Mesenchymal stem cell (in vitro differentiated cells and primary cell): ENCODE results near the gene LTF. TPM values are rescaled to one million over a fixed set of nuclear protein-coding genes. Genes with fewer than 3 reads are reported as not detected.

ENCODE experiments used
- DNase-seq: peaks from one replicate; pipeline ENCODE4 v3.0.0-alpha.2; 2013
- H2AFZ ChIP-seq: one replicate; pipeline ENCODE4 v1.6.1; 2013; ENCODE audit warnings: low read depth, mild to moderate bottlenecking, control low read depth, inconsistent platforms, low read length, moderate library complexity
- H2AK5ac ChIP-seq: 2 replicates; pipeline ENCODE4 v1.6.1; 2013; ENCODE audit warnings: low read length, moderate library complexity, mild to moderate bottlenecking, inconsistent platforms; ENCODE audit not compliant: severe bottlenecking
- H2BK120ac ChIP-seq: one replicate; pipeline ENCODE4 v1.6.1; 2013; ENCODE audit warnings: low read depth, mild to moderate bottlenecking, inconsistent platforms, low read length, moderate library complexity
- H2BK12ac ChIP-seq, 2 experiments: one replicate each; pipeline ENCODE4 v1.6.1; 2013; ENCODE audit warnings: inconsistent platforms in 2 of 2, low read length in 2 of 2, mild to moderate bottlenecking in 2 of 2, moderate library complexity in 2 of 2, control low read depth in 1 of 2
- H2BK15ac ChIP-seq: one replicate; pipeline ENCODE4 v1.6.1; 2013; ENCODE audit warnings: mild to moderate bottlenecking, low read depth, inconsistent platforms; ENCODE audit not compliant: poor library complexity, severe bottlenecking
- H2BK5ac ChIP-seq: 2 replicates; pipeline ENCODE4 v1.6.1; 2013; ENCODE audit warnings: low read depth, mild to moderate bottlenecking, low read length, control low read depth, inconsistent platforms; ENCODE audit not compliant: poor library complexity, severe bottlenecking
- H3K14ac ChIP-seq, 2 experiments: one replicate each; pipeline ENCODE4 v1.6.1; 2013; ENCODE audit warnings: inconsistent platforms in 2 of 2, low read length in 2 of 2, control low read depth in 1 of 2, mild to moderate bottlenecking in 1 of 2, moderate library complexity in 1 of 2
- H3K18ac ChIP-seq, 2 experiments: one replicate each; pipeline ENCODE4 v1.6.1; 2013; ENCODE audit warnings: inconsistent platforms in 2 of 2, low read length in 2 of 2, control low read depth in 1 of 2, low read depth in 1 of 2, mild to moderate bottlenecking in 1 of 2
- H3K23ac ChIP-seq, 2 experiments: one replicate each; pipeline ENCODE4 v1.6.1; 2013; ENCODE audit warnings: inconsistent platforms in 2 of 2, low read length in 2 of 2, mild to moderate bottlenecking in 2 of 2, moderate library complexity in 2 of 2, control low read depth in 1 of 2
- H3K27ac ChIP-seq: 2 replicates; pipeline ENCODE4 v1.5.1; 2013; ENCODE audit warnings: mild to moderate bottlenecking, moderate library complexity, low read length, control low read depth, inconsistent platforms; ENCODE audit not compliant: poor library complexity, severe bottlenecking
- H3K27me3 ChIP-seq, 2 experiments: 2 replicates each; pipeline versions ENCODE4 v1.6.1 to v1.7.0; 2013; ENCODE audit warnings: low read length in 2 of 2, mild to moderate bottlenecking in 2 of 2, moderate library complexity in 2 of 2, control low read depth in 1 of 2, inconsistent platforms in 1 of 2; ENCODE audit not compliant: control insufficient read depth in 1 of 2, insufficient read depth in 1 of 2
- H3K36me3 ChIP-seq, 2 experiments: 2 replicates each; pipeline versions ENCODE4 v1.6.1 to v1.7.0; 2013; ENCODE audit warnings: low read length in 2 of 2, control low read depth in 1 of 2, inconsistent platforms in 1 of 2, low read depth in 1 of 2, mild to moderate bottlenecking in 1 of 2; ENCODE audit not compliant: insufficient read depth in 2 of 2, control insufficient read depth in 1 of 2
- H3K4ac ChIP-seq, 2 experiments: one replicate each; pipeline ENCODE4 v1.6.1; 2013; ENCODE audit warnings: inconsistent platforms in 2 of 2, low read length in 2 of 2, mild to moderate bottlenecking in 2 of 2, moderate library complexity in 2 of 2, control low read depth in 1 of 2, low read depth in 1 of 2
- H3K4me1 ChIP-seq: 2 replicates; pipeline ENCODE4 v1.6.1; 2013; ENCODE audit warnings: low read depth, low read length, control low read depth; ENCODE audit not compliant: control insufficient read depth, insufficient read depth
- H3K4me2 ChIP-seq: 2 replicates; pipeline ENCODE4 v1.6.1; 2013; ENCODE audit warnings: low read length, mild to moderate bottlenecking, inconsistent platforms; ENCODE audit not compliant: poor library complexity, severe bottlenecking
- H3K4me3 ChIP-seq, 2 experiments: 2 replicates each; pipeline versions ENCODE4 v1.5.1 to v1.7.0; 2013; ENCODE audit warnings: low read length in 2 of 2, mild to moderate bottlenecking in 2 of 2, control low read depth in 1 of 2, low read depth in 1 of 2; ENCODE audit not compliant: insufficient read depth in 1 of 2
- H3K79me1 ChIP-seq: replicated peaks from 2 replicates; pipeline ENCODE4 v1.6.1; 2013; ENCODE audit warnings: mild to moderate bottlenecking, control low read depth, low read length, inconsistent platforms; ENCODE audit not compliant: poor library complexity, severe bottlenecking
- H3K9ac ChIP-seq: 2 replicates; pipeline ENCODE4 v1.7.0; 2013; ENCODE audit warnings: mild to moderate bottlenecking, low read length, moderate library complexity
- H3K9me3 ChIP-seq: 2 replicates; pipeline ENCODE4 v1.7.0; 2013; ENCODE audit warnings: mild to moderate bottlenecking, low read length; ENCODE audit not compliant: control insufficient read depth
- H4K8ac ChIP-seq: one replicate; pipeline ENCODE4 v1.6.1; 2013; ENCODE audit warnings: inconsistent platforms, mild to moderate bottlenecking, low read length, moderate library complexity
- H4K91ac ChIP-seq: one replicate; pipeline ENCODE4 v1.6.1; 2013; ENCODE audit warnings: mild to moderate bottlenecking, low read length, inconsistent platforms
- WGBS: methylation state at CpG from one replicate; pipeline ENCODE4 v1.1.7; 2013; ENCODE audit warnings: mixed read lengths; 5-methylcytosine and 5-hydroxymethylcytosine counted together
- polyA plus RNA-seq, 2 experiments: library from polyadenylated mRNA; stranded (reverse); fragments of 200-250 nt; gene quantifications; one replicate each; pipeline ENCODE4 v1.2.3, GENCODE V29; 2013

Gene LTF
- 0.04 TPM for polyA plus RNA-seq (2013, experiment 1 of 2)
- polyA plus RNA-seq (2013, experiment 2 of 2), result 0.04 TPM

DNA sequence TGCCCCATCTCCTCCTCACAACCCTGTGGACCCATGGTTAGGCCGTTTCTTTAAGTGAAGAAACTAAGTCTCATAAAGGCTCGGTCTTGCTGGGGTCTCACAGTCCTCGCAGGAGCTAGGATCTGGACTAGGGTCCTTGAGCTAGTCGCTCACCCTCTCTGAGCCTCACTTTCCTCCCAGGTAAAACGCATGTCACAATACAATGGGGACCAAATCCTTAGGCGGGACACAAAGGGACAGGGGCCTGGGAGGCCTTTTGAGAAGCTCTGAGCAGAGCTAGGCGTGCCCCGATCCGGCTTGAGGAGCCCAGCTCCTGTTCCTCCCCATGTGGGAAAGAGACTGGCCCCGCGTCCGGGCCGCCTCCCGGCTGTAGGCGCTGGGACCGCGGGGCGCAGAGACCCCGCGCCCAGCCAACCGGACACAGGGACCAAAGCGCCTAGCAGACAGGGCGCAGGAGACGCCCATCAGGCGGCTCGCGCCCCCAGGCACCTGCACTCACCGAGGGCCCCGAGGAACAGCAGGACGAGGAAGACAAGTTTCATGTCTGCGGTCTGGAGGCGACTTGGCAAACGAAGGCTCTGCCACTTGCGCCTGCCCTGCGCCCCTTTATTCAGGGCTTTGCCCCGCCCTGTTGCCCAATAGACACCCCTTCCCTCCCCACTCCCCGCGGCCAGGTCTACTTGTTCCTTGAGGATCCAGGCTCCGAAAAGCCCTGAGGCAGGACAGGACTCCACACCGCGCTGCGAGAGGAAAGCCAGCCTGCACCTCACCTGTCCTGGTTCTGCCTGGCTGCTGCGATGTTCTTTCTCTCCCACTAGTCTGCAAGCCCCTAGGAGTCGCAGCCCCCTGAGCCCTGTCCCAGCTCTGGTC is at the start of gene LTF:
TSS of gene LTF (minus strand) at position 580 of the 870 bp plus-strand sequence. CDS start at position 542, 38 bp downstream.
- H3K4me1 ChIP-seq, result no peaks in the 10 kb centered on the region
- H2BK12ac ChIP-seq, result no peak within 1 kb of the TSS
- no peak within 1 kb of the TSS for H2BK15ac ChIP-seq
- H2AK5ac ChIP-seq, result no peak within 1 kb of the TSS
- no peak within 1 kb of the TSS for H3K14ac ChIP-seq
- H3K23ac ChIP-seq, result no peak within 1 kb of the TSS
- H4K8ac ChIP-seq, result no peak within 1 kb of the TSS
- WGBS, result 26% methylated on average over 44 of the region's 44 CpGs
- no peak within 1 kb of the TSS for H4K91ac ChIP-seq
- H2BK5ac ChIP-seq, result no peak within 1 kb of the TSS
- H3K79me1 ChIP-seq, result no peaks in the 10 kb centered on the region
- peaks cover 62 to 83% of the 10 kb centered on the region in 2 experiments for H3K27me3 ChIP-seq
- H3K4ac ChIP-seq, result no peak within 1 kb of the TSS
- no peak within 1 kb of the TSS for H2BK120ac ChIP-seq
- H3K9me3 ChIP-seq, result peaks cover 6% of the 10 kb centered on the region
- H3K36me3 ChIP-seq, result no peaks in the 10 kb centered on the region
- no peak within 1 kb of the TSS for H3K18ac ChIP-seq
- no peak within 1 kb of the TSS for H3K27ac ChIP-seq
- H3K4me3 ChIP-seq, result no peak within 1 kb of the TSS
- DNase-seq, result no peak
- no peak within 1 kb of the TSS for H3K9ac ChIP-seq
- H2AFZ ChIP-seq, result no peak within 1 kb of the TSS
- no peak within 1 kb of the TSS for H3K4me2 ChIP-seq

DNA sequence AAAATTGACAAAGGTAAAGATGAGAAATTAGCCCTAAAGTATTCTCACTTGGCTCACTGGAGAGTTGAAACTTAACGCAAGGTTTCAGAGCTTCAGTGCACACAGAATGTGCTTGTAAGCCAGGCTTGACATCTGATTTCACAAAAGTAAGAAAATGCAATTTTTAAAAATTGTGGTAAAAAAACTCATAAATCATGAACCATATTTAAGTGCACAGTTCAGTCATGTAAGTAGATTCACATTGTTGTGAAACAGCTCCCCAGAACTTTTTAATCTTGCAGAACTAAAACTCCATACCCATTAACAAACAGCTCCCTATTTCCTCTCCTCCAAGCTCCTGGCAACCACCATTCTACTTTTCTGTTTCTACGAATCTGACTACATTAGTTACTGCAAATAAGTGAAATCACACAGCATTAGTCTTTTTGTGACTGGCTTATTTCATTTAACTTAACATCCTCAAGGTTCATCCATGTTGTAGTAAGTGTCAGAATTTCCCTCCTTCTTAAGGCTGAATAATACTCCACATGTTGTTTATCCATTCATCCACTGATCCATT is 47.6 kb upstream of the LTF start:
- 94% methylated on average over 2 of the region's 2 CpGs for WGBS

DNA sequence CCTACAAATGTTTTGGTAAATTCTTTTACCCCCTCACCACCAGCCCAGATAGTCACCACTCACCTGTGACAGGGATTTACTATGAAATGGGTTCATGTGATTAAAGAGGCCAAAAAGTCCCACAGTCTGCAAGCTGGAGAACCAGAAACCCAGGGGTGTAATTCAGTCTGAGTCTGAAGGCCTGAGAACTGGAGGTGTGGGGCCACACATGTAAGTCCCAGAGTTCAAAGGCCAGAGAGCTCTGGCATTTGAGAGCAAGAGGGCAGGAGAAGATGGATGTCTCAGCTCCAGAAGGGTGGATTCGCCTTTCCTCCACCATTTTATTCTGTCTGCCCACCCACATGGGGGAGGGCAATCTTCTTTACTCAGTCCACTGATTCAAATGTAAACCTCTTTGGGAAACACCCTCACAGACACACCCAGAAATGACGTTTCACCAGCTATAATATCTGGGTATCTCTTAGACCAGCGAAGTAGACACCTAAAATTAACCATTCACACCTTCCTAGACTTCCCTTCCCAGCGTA is 45.0 kb upstream of the LTF start:
- no peak overlapping the region for H3K23ac ChIP-seq
- H3K18ac ChIP-seq, result no peak overlapping the region
- H2BK12ac ChIP-seq, result no peak overlapping the region
- H3K9me3 ChIP-seq, result no peaks in the 10 kb centered on the region
- H3K36me3 ChIP-seq, result no peaks in the 10 kb centered on the region
- H2AK5ac ChIP-seq, result no peak overlapping the region
- no peaks in the 10 kb centered on the region for H3K79me1 ChIP-seq
- H3K27ac ChIP-seq, result no peak overlapping the region
- no peak overlapping the region for H3K9ac ChIP-seq
- no peak overlapping the region for H3K4me2 ChIP-seq
- H3K4ac ChIP-seq, result no peak overlapping the region
- H3K4me3 ChIP-seq, result no peak overlapping the region
- no peak overlapping the region for H2BK120ac ChIP-seq
- no peak overlapping the region for H2BK15ac ChIP-seq
- DNase-seq, result no peak
- no peak overlapping the region for H2BK5ac ChIP-seq
- no peaks in the 10 kb centered on the region for H3K27me3 ChIP-seq
- H3K4me1 ChIP-seq, result no peaks in the 10 kb centered on the region
- WGBS, result 63% methylated on average over 4 of the region's 4 CpGs
- H4K8ac ChIP-seq, result no peak overlapping the region
- no peak overlapping the region for H2AFZ ChIP-seq
- no peak overlapping the region for H4K91ac ChIP-seq
- H3K14ac ChIP-seq, result no peak overlapping the region

More for the DNA sequence above, 47.6 kb upstream of the LTF start:
- H2BK5ac ChIP-seq, result no peak overlapping the region
- H2BK120ac ChIP-seq, result no peak overlapping the region
- H2AFZ ChIP-seq, result no peak overlapping the region
- no peaks in the 10 kb centered on the region for H3K36me3 ChIP-seq
- no peak overlapping the region for H3K18ac ChIP-seq
- no peak for DNase-seq
- no peak overlapping the region for H4K8ac ChIP-seq
- H3K9ac ChIP-seq, result no peak overlapping the region
- peaks cover 4% of the 10 kb centered on the region for H3K4me1 ChIP-seq
- H2AK5ac ChIP-seq, result no peak overlapping the region
- no peak overlapping the region for H3K4ac ChIP-seq
- no peak overlapping the region for H2BK12ac ChIP-seq
- no peaks in the 10 kb centered on the region for H3K79me1 ChIP-seq
- H4K91ac ChIP-seq, result no peak overlapping the region
- H3K4me3 ChIP-seq, result no peak overlapping the region
- H3K9me3 ChIP-seq, result no peaks in the 10 kb centered on the region
- H3K4me2 ChIP-seq, result no peak overlapping the region
- H3K23ac ChIP-seq, result no peak overlapping the region
- no peaks in the 10 kb centered on the region for H3K27me3 ChIP-seq
- H2BK15ac ChIP-seq, result no peak overlapping the region
- no peak overlapping the region for H3K27ac ChIP-seq
- H3K14ac ChIP-seq, result no peak overlapping the region

DNA sequence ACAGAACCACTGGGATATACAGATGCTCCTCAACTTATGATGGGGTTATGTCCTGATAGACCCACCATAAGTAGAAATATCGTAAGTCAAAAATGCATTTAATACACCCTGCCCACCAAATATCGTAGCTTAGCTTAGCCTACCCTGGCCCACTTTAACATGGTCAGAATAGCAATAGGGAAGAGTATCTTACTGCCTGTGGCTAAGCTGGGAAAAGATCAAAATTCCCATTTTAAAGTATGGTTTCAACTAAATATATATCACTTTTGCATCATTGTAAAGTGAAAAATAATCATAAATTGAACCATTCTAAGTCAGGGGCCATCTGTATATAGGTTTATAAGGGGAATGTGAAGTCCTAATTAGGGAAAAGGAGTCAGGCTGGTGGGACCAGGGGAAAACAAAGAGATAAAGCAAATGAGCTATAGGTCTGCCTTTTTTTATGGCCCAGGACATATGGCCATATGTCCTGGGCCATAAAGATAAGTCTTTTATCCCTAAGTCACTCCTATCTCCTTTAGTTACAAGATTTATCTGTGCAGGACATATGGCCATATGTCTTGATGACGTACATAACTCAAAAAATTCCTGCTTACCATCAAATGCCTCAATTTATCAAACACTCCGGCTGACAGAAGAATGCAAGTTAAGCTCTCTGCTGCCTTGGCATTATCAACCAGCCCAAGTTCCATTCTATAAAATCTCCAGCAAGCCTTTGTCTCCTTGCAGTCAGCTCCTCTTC is 44.3 kb upstream of the LTF start:
- Histone ChIP-seq H3K18ac (no peak overlapping the region), H3K27ac (no peak overlapping the region), H2BK5ac (no peak overlapping the region), H2AFZ (no peak overlapping the region), H2BK15ac (no peak overlapping the region), H2BK12ac (no peak overlapping the region), H3K23ac (no peak overlapping the region), H2AK5ac (no peak overlapping the region), H3K4me3 (no peak overlapping the region), H3K36me3 (no peaks in the 10 kb centered on the region), H3K9ac (no peak overlapping the region), H4K91ac (no peak overlapping the region), H3K4me1 (no peaks in the 10 kb centered on the region), H4K8ac (no peak overlapping the region), H3K9me3 (no peaks in the 10 kb centered on the region), H3K79me1 (no peaks in the 10 kb centered on the region), H3K14ac (no peak overlapping the region), H3K4ac (no peak overlapping the region), H3K27me3 (no peaks in the 10 kb centered on the region), H3K4me2 (no peak overlapping the region), H2BK120ac (no peak overlapping the region)
- 62% methylated on average over 3 of the region's 4 CpGs for WGBS
- no peak for DNase-seq
